Loucy (cell line): Measurements from ENCODE around the gene SQOR.

Experiments
- H2AFZ ChIP-seq: fragments of 200-600 bp; sonication (generic); 2 replicates; pipeline ENCODE4 v1.6.0; 2016; ENCODE audit warnings: antibody characterized with exemption, mild to moderate bottlenecking, low read length, moderate library complexity
- H3F3A ChIP-seq: fragments of 200-600 bp; 2 replicates; pipeline ENCODE4 v1.6.0; 2016; ENCODE audit warnings: antibody characterized with exemption, low read depth, mild to moderate bottlenecking
- H3K27me3 ChIP-seq: fragments of 200-600 bp; sonication (generic); 2 replicates; pipeline ENCODE4 v1.6.1; 2014; ENCODE audit warnings: low read length, mild to moderate bottlenecking; ENCODE audit not compliant: insufficient read depth, poor library complexity, severe bottlenecking
- H3K36me3 ChIP-seq: fragments of 200-600 bp; sonication (generic); 2 replicates; pipeline ENCODE4 v1.6.1; 2016; ENCODE audit warnings: low read length; ENCODE audit not compliant: insufficient read depth
- H3K4me1 ChIP-seq: fragments of 200-600 bp; sonication (generic); 2 replicates; pipeline ENCODE4 v1.5.1; 2014; ENCODE audit warnings: low read length, mild to moderate bottlenecking; ENCODE audit not compliant: insufficient read depth, poor library complexity, severe bottlenecking
- H3K4me2 ChIP-seq: fragments of 200-600 bp; sonication (generic); 2 replicates; pipeline ENCODE4 v1.6.0; 2014; ENCODE audit warnings: antibody characterized with exemption, low read length, low read depth, mild to moderate bottlenecking; ENCODE audit not compliant: poor library complexity, severe bottlenecking
- H3K4me3 ChIP-seq: fragments of 200-600 bp; sonication (generic); 2 replicates; pipeline ENCODE4 v1.5.1; 2014; ENCODE audit warnings: low read length, mild to moderate bottlenecking, mixed read lengths; ENCODE audit not compliant: poor library complexity, severe bottlenecking
- H3K79me2 ChIP-seq: fragments of 200-600 bp; sonication (generic); 2 replicates; pipeline ENCODE4 v1.6.1; 2014; ENCODE audit warnings: low read length; ENCODE audit not compliant: insufficient read depth
- H3K9ac ChIP-seq: fragments of 200-600 bp; sonication (generic); 2 replicates; pipeline ENCODE4 v1.6.0; 2014; ENCODE audit warnings: mild to moderate bottlenecking, low read depth, low read length, moderate library complexity; ENCODE audit not compliant: poor library complexity, severe bottlenecking
- H3K9me2 ChIP-seq: fragments of 200-600 bp; sonication (generic); replicated peaks from 2 replicates; pipeline ENCODE4 v1.6.1; 2016; ENCODE audit warnings: low read depth, low read length, mixed read lengths
- H3K9me3 ChIP-seq: fragments of 200-600 bp; sonication (generic); 2 replicates; pipeline ENCODE4 v1.6.1; 2014; ENCODE audit warnings: mild to moderate bottlenecking, antibody characterized with exemption, low read length, low read depth; ENCODE audit not compliant: insufficient read depth
- H4K20me1 ChIP-seq: fragments of 200-600 bp; sonication (generic); 2 replicates; pipeline ENCODE4 v1.6.0; 2014; ENCODE audit warnings: antibody characterized with exemption, low read length, mild to moderate bottlenecking; ENCODE audit not compliant: insufficient read depth, poor library complexity, severe bottlenecking
- EZH2phosphoT487 ChIP-seq: fragments of 200-600 bp; IDR thresholded peaks from 2 replicates; pipeline ENCODE4 v1.6.1; 2018; ENCODE audit warnings: antibody characterized with exemption, mild to moderate bottlenecking, moderate library complexity, borderline replicate concordance
- TF ChIP-seq, protein P1 (sequence below): fragments of 200-600 bp; sonication (generic); conservative IDR thresholded peaks from 2 replicates; pipeline ENCODE4 v1.5.1; 2014; ENCODE audit warnings: mild to moderate bottlenecking, antibody characterized with exemption, low read length

SQOR gene

DNA sequence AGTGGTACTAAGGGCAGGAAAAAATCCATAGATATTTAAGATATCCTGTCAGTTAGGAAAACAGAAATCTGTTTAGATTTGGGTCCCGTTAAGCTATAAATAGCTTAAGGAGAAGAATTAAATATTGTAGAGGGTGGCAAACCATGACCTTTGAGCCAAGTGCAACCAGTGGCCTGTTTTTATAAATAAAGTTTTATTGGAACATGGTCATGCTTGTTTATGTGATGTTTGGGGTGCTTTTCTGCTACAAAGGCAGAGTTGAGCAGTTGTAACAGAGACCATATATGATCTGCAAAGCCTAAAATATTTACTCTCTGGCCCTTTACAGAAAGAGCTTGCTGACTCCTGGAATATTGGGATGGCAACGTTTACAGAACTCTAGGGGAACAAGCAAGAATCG is 66.3 kb downstream of the SQOR start:
- Histone ChIP-seq H3F3A (no peaks in the 10 kb centered on the region), H2AFZ (no peak overlapping the region), H3K4me1 (peaks cover 7% of the 10 kb centered on the region), H3K79me2 (no peaks in the 10 kb centered on the region), H3K9me3 (no peaks in the 10 kb centered on the region), H3K4me3 (no peak overlapping the region), H3K36me3 (no peaks in the 10 kb centered on the region), H3K4me2 (no peak overlapping the region), H3K9ac (no peak overlapping the region), H3K9me2 (no peaks in the 10 kb centered on the region), H3K27me3 (no peaks in the 10 kb centered on the region), H4K20me1 (no peaks in the 10 kb centered on the region)
- TF ChIP-seq EZH2phosphoT487: no peak
- TF ChIP-seq, protein P1, sequence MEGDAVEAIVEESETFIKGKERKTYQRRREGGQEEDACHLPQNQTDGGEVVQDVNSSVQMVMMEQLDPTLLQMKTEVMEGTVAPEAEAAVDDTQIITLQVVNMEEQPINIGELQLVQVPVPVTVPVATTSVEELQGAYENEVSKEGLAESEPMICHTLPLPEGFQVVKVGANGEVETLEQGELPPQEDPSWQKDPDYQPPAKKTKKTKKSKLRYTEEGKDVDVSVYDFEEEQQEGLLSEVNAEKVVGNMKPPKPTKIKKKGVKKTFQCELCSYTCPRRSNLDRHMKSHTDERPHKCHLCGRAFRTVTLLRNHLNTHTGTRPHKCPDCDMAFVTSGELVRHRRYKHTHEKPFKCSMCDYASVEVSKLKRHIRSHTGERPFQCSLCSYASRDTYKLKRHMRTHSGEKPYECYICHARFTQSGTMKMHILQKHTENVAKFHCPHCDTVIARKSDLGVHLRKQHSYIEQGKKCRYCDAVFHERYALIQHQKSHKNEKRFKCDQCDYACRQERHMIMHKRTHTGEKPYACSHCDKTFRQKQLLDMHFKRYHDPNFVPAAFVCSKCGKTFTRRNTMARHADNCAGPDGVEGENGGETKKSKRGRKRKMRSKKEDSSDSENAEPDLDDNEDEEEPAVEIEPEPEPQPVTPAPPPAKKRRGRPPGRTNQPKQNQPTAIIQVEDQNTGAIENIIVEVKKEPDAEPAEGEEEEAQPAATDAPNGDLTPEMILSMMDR: no peak

DNA sequence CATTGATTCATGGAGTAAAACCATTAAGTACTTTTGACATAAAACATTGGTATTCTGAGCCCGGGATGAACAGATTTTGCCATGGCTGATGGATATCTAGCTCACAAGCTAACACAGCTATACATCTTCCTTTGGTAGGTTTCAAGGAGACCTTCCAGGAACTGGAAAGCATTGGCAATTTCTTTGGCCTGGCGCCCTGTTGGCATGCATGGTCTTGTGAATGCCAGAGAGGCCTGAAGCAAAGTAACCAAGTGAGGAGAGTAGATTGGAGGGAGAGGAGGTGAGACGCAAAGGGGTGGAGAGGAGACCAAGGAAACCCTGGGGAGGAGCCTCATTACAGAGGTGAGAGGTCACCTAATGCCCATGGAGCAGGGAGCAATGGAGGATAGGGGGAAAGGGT is 67.2 kb downstream of the SQOR start:
- Histone ChIP-seq H3K4me3 (no peak overlapping the region), H3K9me3 (no peaks in the 10 kb centered on the region), H3K9me2 (no peaks in the 10 kb centered on the region), H3F3A (no peaks in the 10 kb centered on the region), H4K20me1 (no peaks in the 10 kb centered on the region), H3K4me1 (peaks cover 7% of the 10 kb centered on the region), H3K4me2 (no peak overlapping the region), H2AFZ (no peak overlapping the region), H3K36me3 (no peaks in the 10 kb centered on the region), H3K79me2 (no peaks in the 10 kb centered on the region), H3K9ac (no peak overlapping the region), H3K27me3 (no peaks in the 10 kb centered on the region)
- TF ChIP-seq, protein P1: no peak
- TF ChIP-seq EZH2phosphoT487: no peak

DNA sequence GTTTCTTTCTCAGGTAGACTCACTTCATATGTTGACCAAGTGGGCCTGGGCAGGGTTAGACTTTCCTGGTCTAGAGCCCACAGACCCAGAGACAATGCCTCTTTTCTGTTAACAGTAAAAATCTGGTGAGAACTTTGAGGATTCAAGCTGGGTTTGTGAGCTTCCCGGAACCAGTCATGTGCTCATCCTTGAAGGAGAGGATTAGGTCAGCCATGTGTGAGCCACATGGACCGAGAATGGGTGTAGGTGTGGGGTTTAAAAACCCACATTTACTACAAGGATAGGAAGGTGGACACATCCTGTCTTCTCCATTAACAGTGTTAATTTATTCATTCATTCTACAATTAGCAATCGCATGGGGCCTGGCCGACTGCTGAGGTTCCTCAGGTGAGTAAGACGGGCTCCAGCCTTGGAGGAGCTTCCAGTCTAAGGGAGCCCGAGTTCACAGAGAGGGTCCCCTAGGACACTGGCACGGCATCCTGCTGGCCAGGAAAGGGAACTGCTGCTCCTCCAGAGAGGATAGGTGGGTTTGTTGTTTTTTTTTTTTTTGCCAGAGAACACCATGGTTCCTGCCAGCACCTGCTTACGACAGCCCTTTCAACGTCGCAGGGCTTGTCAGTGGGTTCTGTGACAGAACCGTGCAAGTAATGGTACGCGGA is 69.0 kb downstream of the SQOR start:
- no peaks in the 10 kb centered on the region for H3K9me2 ChIP-seq
- H3K4me2 ChIP-seq: no peak overlapping the region
- no peak overlapping the region for H3K9ac ChIP-seq
- H3F3A ChIP-seq: no peaks in the 10 kb centered on the region
- no peaks in the 10 kb centered on the region for H3K9me3 ChIP-seq
- H3K36me3 ChIP-seq: no peaks in the 10 kb centered on the region
- H4K20me1 ChIP-seq: no peaks in the 10 kb centered on the region
- H3K4me3 ChIP-seq: no peak overlapping the region
- no peaks in the 10 kb centered on the region for H3K79me2 ChIP-seq
- H2AFZ ChIP-seq: no peak overlapping the region
- peaks cover 7% of the 10 kb centered on the region for H3K4me1 ChIP-seq
- TF ChIP-seq, protein P1: peak; percentile 27; the same call in 1 of the 2 replicates
- TF ChIP-seq EZH2phosphoT487: no peak
- no peaks in the 10 kb centered on the region for H3K27me3 ChIP-seq
